Measurements from ENCODE around the gene RCBTB1. TPM values are rescaled to one million over a fixed set of nuclear protein-coding genes. Genes with fewer than 3 reads are reported as not detected.
"Not testable (repeated sequence)": the region's sequence is repeated elsewhere in the genome, so short reads cannot be mapped to it uniquely, and the experiment has no call there.

RCBTB1 gene
- total RNA-seq, 1 donor from 2014 or later: 22.8 TPM

DNA sequence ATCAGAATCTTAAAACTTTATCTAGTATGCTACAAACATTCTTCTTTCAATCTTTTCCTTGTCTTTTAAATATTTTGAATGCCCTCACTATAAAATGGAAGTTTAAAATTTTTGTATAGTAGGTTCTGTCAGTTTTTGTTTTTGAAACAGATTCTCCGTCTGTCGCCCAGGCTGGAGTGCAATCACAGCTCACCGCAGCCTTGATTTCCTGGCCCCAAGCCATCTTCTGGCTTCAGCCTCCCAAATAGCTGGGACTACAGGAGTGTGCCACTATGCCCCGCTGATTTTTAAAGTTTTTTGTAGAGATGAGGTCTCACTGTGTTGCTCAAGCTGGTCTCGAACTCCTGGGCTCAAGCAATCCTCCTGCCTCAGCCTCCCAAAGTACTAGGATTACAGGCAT, 68.9 kb downstream of the RCBTB1 start:
- no peak for DNase-seq (ENCODE audit: low spot score)

- no peak for DNase-seq (ENCODE audit: low spot score)
Measured at GRCh38 chr13:49512578-49512977, 72.8 kb downstream of the RCBTB1 start.

DNA sequence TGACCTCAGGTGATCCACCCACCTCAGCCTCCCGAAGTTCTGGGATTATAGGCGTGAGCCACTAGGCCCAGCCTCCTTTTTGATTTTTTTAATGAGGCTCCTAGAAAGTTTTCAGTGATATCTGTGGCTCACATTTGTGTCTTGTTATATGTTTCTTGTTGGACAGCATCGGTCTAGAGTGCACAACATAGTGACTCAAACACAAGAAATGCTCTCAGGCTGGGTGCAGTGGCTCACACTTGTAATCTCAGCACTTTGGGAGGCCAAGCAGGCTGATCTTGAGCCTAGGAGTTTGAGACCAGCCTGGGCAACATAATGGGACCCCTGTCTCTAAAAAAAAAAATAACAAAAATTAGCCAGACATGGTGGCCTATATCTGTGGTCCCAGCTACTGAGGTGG, 81.4 kb downstream of the RCBTB1 start:
- DNase-seq (ENCODE audit: low spot score): no peak

DNA sequence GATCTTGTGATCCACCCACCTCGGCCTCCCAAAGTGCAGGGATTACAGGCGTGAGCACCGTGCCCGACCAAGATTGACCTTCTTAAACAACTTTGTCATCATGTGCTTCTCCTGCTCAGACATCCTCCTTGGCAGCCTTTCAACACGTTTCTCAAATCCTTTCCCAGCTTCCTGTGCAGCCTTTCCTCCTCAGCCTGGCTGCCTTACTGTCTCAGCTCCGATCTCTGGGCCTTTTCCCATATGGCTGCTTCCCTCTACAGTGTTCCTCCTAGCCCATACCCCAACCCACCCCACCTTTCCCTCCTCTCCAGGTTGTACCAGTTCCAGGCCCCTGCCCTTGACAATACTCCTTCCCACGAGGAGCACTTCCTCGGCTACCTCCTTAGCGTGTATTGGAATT, 82.4 kb downstream of the RCBTB1 start:
- DNase-seq (ENCODE audit: low spot score): no peak

DNA sequence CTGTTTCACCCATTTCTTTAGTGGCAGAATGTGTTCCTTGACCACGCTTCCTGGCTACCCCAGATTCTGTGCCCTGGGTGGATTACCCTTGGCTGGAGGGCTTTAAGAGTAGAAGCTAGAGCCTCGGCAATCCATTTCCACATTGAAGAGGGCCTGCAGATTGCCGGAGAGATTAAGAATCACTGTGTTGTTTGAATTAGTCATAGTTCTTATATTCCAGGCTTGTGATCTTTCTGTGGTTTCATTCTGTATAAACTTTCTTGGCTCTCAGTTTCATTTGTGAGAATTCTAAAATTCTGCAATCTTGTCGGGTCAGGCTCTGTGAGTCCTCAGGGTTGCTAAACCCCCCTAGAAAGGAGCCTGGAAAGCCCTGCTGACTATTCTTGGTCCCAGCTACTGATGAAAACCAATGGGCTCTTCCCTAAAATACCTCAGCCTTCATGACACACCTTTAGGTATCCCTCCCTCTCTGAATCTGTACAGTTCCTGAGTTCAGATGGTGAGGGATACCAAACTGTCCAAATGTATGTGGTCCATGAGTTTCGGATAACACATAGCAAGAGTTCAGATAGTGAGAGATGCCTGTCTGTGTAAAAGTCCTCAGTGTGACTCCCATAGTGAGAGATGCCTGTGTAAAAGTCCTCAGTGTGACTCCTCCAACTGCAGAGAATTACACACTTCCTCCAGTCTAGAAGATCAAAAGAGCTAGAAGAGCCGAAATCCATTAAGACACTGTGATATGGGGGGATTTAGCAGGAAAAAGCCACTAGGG, 85.3 kb downstream of the RCBTB1 start:
- DNase-seq (ENCODE audit: low spot score): no peak

- DNase-seq (ENCODE audit: low spot score): no peak
Measured at GRCh38 chr13:49498206-49498605, 87.2 kb downstream of the RCBTB1 start.

- DNase-seq (ENCODE audit: low spot score): no peak
Measured at GRCh38 chr13:49497272-49497671, 88.1 kb downstream of the RCBTB1 start.

GRCh38 chr13:49496837-49497236, 88.5 kb downstream of the RCBTB1 start:
- not testable (repeated sequence) for DNase-seq (ENCODE audit: low spot score)

- DNase-seq (ENCODE audit: low spot score): peak; percentile 70
Measured at GRCh38 chr13:49495783-49496762, 89.3 kb downstream of the RCBTB1 start, which contains the start of gene PHF11. Gene PHF11, plus strand, starts transcription at chr13:49495953. Its CDS starts 49 bp downstream, at chr13:49496002.

DNA sequence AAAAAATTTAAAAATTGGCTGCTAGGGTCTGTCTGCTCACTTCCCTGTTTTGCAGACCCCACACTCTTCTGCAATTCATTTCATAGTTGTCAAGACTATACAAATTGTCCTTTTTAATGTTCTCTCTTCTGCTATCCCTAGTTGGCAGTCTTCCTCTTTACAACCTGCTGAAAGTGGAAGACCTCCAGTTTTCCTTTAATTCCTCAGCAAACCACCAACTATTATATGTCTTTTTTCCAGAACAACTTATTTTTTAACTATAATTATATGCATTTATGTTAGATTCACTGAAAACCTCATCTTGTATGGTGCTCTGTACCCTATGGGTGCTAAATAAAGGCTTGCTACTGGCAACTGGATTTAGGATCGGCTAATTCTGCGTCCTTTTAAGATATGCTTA, 90.7 kb downstream of the RCBTB1 start:
- DNase-seq (ENCODE audit: low spot score): no peak

GRCh38 chr13:49488563-49488962, 96.8 kb downstream of the RCBTB1 start:
- DNase-seq (ENCODE audit: low spot score): no peak

Other genes starting within 250 kb of the RCBTB1 start
- gene CAB39L, start 141.5 kb downstream of the RCBTB1 start, total RNA-seq: 27.5 TPM
- 9.8 TPM for gene SETDB2, start 141.3 kb downstream of the RCBTB1 start, total RNA-seq
- gene PHF11, start 89.6 kb downstream of the RCBTB1 start, total RNA-seq: 36.7 TPM
- 2.8 TPM for gene ARL11, start 42.9 kb upstream of the RCBTB1 start, total RNA-seq
- 34.1 TPM for gene EBPL, start 105.9 kb upstream of the RCBTB1 start, total RNA-seq
- 31.5 TPM for gene KPNA3, start 207.1 kb upstream of the RCBTB1 start, total RNA-seq